Measurements from ENCODE around the gene IFT43. TPM values are rescaled to one million over a fixed set of nuclear protein-coding genes. Genes with fewer than 3 reads are reported as not detected.

IFT43 gene
- total RNA-seq, 1 experiment from 2014 or later: 17.5 TPM

DNA sequence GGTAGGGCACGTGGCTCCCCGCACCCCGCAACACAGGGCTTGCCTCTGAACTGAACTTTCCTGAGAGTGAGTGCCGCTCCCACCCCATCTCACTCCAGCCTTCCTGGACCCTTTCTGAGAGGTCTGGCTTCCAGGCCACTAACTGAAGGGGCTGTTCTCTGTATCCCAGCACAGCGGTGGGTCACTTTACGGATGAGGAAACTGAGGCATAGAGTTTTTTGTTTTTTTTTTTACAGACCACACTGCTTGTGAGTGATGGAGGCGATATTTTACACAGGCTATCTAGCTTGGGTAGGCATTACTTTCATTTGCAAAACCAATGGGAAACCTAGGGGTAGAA, 2.6 kb upstream of the IFT43 start (continued):
- TF ChIP-seq NFYB (CRISPR knock-in tag; conservative IDR thresholded peaks at IDR 0.05; ENCODE audit: low read depth) (no peak), ZNF671 (CRISPR knock-in tag; IDR thresholded peaks at IDR 0.05) (no peak), ZNF219 (CRISPR knock-in tag; IDR thresholded peaks at IDR 0.05; ENCODE audit: borderline replicate concordance) (no peak), TEAD4 (CRISPR knock-in tag; IDR thresholded peaks at IDR 0.05) (no peak), ERG (CRISPR knock-in tag; IDR thresholded peaks at IDR 0.05) (no peak), E2F5 (CRISPR knock-in tag; IDR thresholded peaks at IDR 0.05) (no peak), MLX (CRISPR knock-in tag; IDR thresholded peaks at IDR 0.05) (no peak)
- TF ChIP-seq, protein P1, sequence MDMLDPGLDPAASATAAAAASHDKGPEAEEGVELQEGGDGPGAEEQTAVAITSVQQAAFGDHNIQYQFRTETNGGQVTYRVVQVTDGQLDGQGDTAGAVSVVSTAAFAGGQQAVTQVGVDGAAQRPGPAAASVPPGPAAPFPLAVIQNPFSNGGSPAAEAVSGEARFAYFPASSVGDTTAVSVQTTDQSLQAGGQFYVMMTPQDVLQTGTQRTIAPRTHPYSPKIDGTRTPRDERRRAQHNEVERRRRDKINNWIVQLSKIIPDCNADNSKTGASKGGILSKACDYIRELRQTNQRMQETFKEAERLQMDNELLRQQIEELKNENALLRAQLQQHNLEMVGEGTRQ (CRISPR knock-in tag; IDR thresholded peaks at IDR 0.05): no peak

GRCh38 chr14:75984674-75985073, 889 bp upstream of the IFT43 start:
- POLR2A ChIA-PET: no interaction called here
- DNase-seq (ENCODE audit: low spot score) (no peak), ATAC-seq (no peak)
- TF ChIP-seq ZNF138 (CRISPR knock-in tag; conservative IDR thresholded peaks at IDR 0.05) (no peak), SMAD3 (CRISPR knock-in tag; IDR thresholded peaks at IDR 0.05; ENCODE audit: borderline replicate concordance) (no peak), AR (CRISPR knock-in tag; IDR thresholded peaks at IDR 0.05) (no peak), RELA (CRISPR knock-in tag; IDR thresholded peaks at IDR 0.05; ENCODE audit: borderline replicate concordance) (no peak)
- Mint-ChIP-seq H3K4me1 (peaks cover 24% of the 10 kb centered on the region), H3K36me3 (no peaks in the 10 kb centered on the region), H3K4me3 (peak overlapping the region; percentile 97), H3K27me3 (ENCODE audit: low read depth) (peaks cover 39% of the 10 kb centered on the region), H3K9me3 (no peaks in the 10 kb centered on the region), H3K27ac (no peak overlapping the region)
- CTCF ChIA-PET: interaction anchor here (1.9 to 10.6 kb wide), 2 partner anchors 75 to 276 kb away, joined by 8 to 307 read pairs; no protein-coding TSS in a partner anchor

DNA sequence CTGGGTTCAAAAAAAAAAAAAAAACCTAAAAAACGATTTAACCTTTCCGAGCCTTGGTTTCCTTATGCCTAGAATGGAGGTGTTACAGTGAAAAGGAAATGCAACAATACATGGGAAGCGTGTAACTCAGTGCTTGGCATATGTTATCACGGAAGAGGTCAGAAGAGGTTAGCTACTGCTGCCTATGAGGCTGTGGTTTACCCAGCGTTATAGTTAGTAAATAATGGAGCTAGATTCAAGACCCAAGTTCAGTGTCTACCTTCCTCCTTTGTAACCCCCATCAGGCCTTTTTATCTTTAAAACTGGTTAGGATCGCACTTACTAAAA, 839 bp downstream of the IFT43 start:
- Mint-ChIP-seq H3K9me3 (no peaks in the 10 kb centered on the region), H3K36me3 (no peaks in the 10 kb centered on the region), H3K4me3 (peak overlapping the region; percentile 97), H3K27ac (no peak overlapping the region), H3K4me1 (peaks cover 12% of the 10 kb centered on the region), H3K27me3 (ENCODE audit: low read depth) (peaks cover 29% of the 10 kb centered on the region)
- ChIA-PET CTCF (interaction anchor here (0.6 to 1.9 kb wide), 2 partner anchors 277 to 441 kb away, joined by 3 to 8 read pairs; no protein-coding TSS in a partner anchor), POLR2A (interaction anchor here (1.2 kb wide), 1 partner anchor 42 kb away, joined by 3 read pairs; no protein-coding TSS in a partner anchor)
- ATAC-seq: no peak
- TF ChIP-seq ZNF416 (CRISPR knock-in tag; IDR thresholded peaks at IDR 0.05) (no peak), SP1 (CRISPR knock-in tag; conservative IDR thresholded peaks at IDR 0.05) (no peak), NR2C2 (CRISPR knock-in tag; IDR thresholded peaks at IDR 0.05) (no peak), ATF2 (CRISPR knock-in tag; IDR thresholded peaks at IDR 0.05; ENCODE audit: borderline replicate concordance, low read depth) (no peak), FOXJ3 (CRISPR knock-in tag; IDR thresholded peaks at IDR 0.05; ENCODE audit: borderline replicate concordance) (no peak), ZNF121 (CRISPR knock-in tag; IDR thresholded peaks at IDR 0.05) (no peak)
- TF ChIP-seq, protein P1 (CRISPR knock-in tag; IDR thresholded peaks at IDR 0.05): no peak
- TF ChIP-seq, protein P2, sequence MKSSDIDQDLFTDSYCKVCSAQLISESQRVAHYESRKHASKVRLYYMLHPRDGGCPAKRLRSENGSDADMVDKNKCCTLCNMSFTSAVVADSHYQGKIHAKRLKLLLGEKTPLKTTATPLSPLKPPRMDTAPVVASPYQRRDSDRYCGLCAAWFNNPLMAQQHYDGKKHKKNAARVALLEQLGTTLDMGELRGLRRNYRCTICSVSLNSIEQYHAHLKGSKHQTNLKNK (CRISPR knock-in tag; IDR thresholded peaks at IDR 0.05): no peak
- TF ChIP-seq, protein P3, sequence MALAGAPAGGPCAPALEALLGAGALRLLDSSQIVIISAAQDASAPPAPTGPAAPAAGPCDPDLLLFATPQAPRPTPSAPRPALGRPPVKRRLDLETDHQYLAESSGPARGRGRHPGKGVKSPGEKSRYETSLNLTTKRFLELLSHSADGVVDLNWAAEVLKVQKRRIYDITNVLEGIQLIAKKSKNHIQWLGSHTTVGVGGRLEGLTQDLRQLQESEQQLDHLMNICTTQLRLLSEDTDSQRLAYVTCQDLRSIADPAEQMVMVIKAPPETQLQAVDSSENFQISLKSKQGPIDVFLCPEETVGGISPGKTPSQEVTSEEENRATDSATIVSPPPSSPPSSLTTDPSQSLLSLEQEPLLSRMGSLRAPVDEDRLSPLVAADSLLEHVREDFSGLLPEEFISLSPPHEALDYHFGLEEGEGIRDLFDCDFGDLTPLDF (CRISPR knock-in tag; IDR thresholded peaks at IDR 0.05): no peak
- TF ChIP-seq, protein P4, sequence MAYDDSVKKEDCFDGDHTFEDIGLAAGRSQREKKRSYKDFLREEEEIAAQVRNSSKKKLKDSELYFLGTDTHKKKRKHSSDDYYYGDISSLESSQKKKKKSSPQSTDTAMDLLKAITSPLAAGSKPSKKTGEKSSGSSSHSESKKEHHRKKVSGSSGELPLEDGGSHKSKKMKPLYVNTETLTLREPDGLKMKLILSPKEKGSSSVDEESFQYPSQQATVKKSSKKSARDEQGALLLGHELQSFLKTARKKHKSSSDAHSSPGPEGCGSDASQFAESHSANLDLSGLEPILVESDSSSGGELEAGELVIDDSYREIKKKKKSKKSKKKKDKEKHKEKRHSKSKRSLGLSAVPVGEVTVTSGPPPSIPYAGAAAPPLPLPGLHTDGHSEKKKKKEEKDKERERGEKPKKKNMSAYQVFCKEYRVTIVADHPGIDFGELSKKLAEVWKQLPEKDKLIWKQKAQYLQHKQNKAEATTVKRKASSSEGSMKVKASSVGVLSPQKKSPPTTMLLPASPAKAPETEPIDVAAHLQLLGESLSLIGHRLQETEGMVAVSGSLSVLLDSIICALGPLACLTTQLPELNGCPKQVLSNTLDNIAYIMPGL (CRISPR knock-in tag; IDR thresholded peaks at IDR 0.05): no peak
- DNase-seq (ENCODE audit: low spot score): no peak
